NCI-H1092 (cell line): Measurements from ENCODE around the gene THSD7B.
"Not testable (repeated sequence)": the region's sequence is repeated elsewhere in the genome, so short reads cannot be mapped to it uniquely, and the experiment has no call there.

ENCODE experiments used
- DNase-seq: peaks from one replicate; lab custom pipeline; 2025; lab: John Stamatoyannopoulos, UW

The THSD7B gene

DNA sequence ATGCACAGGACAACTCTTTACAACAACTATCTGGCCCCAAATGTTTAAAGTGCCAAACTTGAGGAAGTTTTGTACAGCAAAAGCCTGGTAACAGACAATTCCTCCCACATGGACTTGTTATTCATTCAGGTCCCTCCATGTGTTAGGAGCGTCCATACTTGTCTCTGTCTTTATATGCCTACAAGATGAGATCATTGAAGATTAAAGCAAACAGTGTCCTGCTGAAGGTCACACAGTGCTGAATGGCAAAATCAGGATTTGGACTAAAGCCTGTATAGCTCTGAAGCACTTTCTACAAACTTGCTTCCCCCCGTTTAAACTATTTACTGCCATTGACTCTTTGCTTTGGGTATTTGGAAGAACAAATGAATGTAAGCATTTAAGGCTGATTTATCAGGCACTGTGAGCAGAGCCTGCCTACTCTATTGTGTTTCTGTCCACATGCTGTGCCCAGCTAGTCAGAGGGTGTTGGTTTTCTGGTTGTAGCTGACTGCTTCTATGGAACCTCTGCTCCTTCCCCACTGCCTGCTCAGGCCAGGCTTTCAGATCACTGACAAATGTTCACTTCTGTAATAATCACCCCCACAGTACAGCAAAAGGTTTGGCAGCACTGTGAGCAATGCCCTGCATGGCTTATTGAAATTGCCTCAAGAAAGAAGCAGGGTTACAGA is 274.3 kb downstream of the THSD7B start:
- DNase-seq = no peak

DNA sequence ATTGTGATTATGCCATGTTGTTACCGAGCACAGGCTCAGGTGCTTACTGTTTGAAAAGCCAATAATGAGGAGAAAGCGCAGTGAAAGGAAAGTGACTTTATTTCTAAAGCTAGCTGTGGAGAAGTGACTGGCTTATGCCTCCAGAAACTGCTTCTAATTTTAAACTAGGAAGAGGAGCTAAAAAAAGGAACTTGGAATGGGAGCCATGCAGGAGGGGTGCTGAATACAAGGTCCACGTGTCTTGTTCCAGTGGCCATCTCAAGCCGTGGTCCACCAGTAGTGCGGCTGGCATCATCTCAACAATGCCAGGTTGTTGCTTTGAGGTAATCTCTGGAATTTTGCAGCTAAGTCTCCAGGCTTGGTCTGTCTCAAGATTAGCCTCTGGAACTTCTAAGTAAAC is 282.0 kb downstream of the THSD7B start:
- DNase-seq = no peak

DNA sequence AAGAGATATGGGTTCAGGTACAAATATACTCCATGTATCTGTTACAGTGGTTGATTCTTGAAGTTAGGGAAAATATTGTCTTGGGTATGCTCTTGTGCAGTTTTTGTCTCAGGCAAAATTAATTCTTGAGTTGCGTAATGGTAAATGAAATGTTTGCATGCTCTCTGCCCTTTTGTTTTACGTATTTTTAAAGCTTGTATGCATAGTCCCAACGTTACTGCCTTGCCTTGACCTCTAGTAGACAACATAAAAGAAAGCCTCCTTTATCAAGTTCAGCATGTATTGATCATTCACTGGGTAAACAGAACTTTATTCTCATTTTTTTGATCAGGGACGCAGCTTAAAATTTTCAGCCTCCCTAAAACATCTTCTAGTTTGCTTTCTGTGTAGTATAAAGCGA is 283.1 kb downstream of the THSD7B start:
- no peak for DNase-seq

DNA sequence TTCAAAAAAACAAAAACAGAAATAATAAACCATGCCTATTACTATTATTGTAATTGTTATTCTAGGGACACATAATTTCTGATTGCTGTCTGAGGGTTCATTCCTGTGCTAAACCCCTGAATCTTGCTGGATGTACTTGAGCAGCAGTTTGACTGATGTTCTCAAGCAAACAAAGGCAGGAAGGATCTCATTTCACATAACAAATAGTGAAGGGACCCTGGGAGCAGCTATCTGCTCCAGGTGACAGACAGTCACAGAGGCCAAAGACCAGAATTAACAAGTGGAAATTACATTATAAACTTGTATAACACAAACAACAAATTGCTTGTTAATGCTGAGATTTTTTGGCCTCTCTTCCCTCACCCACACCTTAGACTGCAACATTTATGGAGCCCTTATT is 284.2 kb downstream of the THSD7B start:
- DNase-seq = no peak

DNA sequence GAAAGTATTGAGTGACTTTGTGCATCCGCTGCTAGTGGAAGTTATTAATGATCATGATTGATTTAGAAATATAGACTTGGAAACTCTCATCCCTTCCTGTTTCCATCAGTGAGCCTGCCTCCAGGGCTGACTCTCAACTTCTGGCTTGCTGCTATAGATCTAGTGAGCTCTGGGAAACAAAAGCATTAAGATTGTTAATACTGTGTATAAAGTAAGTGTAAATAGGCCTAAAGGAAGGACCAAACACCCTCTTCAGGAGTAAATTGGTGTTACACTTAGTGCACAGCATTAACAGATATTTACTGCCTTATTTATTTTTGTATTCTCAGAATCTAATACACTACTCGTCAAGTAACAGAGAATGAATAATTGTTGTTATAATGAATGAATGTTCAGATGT is 285.6 kb downstream of the THSD7B start:
- no peak for DNase-seq

DNA sequence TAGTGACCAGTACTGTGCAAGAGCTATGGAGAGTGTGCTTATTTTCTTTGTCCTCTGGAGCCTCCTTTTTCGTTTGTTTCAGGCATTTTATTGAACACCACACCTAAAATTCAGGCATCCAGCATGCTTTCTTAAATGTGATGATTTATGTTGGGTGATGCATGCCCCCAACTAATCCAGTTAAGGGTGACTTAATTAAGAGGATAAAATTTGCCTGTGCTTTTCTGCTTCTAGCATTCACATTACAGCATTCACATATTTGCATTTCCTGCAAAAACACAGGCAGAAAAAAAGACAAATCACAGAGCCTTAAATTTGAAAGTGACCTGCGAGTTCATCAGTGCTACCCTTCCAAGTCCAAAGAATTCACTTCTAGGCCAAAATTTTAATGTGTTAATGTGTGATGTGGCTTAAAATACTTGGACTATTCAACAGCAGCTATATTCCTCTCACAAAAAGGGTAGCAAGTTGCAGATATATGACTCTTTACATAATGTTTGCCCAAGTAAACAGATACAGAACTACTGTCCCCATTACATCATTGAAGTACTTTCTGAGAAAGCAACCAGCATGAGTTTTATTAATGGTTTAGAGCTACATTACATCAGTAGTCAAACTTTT is 286.5 kb downstream of the THSD7B start:
- no peak for DNase-seq

DNA sequence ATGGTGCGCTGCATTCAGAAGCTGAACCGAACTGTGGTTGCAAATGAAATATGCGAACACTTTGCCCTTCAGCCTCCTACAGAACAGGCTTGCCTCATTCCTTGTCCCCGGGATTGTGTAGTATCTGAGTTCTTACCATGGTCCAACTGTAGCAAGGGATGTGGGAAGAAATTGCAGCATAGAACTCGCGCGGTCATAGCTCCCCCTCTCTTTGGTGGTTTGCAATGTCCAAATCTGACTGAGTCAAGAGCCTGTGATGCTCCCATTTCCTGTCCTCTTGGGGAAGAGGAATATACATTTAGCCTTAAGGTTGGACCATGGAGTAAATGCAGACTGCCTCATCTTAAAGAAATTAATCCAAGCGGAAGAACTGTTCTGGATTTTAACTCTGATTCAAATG is 291.4 kb downstream of the THSD7B start:
- DNase-seq = no peak

DNA sequence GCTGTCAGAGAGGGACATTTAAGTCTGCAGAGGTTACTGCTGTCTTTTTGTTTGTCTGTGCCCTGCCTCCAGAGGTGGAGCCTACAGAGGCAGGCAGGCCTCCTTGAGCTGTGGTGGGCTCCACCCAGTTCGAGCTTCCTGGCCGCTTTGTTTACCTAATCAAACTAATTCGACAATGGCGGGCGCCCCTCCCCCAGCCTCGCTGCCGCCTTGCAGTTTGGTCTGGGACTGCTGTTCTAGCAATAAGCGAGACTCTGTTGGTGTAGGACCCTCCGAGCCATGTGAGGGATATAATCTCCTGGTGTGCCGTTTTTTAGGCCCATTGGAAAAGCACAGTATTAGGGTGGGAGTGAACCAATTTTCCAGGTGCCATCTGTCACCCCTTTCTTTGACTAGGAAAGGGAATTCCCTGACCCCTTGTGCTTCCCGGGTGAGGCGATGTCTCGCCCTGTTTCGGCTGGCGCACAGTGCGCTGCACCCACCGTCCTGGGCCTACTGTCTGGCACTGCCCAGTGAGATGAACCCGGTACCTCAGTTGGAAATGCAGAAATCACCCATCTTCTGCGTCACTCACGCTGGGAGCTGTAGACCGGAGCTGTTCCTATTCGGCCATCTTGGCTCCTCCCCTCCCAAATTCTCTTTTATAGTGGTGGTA is 310.9 kb downstream of the THSD7B start:
- not testable (repeated sequence) for DNase-seq

DNA sequence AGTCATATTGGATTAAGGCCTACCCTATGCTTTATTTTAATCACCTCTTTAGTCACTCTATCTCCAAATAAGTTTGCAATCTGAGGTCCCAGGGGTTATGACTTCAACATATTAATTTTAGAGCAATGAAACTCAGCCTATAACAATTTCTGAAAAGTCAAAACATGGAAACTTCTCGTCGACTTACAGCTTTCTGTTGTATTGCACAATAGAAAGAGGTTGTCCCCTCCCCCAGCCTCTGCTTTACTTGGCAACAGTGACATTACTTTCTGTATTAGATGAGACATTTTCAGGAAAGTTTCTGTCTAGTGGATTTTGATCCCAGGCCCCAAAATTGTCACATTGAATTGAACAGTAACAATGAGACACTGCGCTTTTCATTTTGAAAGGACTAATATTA is 326.4 kb downstream of the THSD7B start:
- DNase-seq = no peak

DNA sequence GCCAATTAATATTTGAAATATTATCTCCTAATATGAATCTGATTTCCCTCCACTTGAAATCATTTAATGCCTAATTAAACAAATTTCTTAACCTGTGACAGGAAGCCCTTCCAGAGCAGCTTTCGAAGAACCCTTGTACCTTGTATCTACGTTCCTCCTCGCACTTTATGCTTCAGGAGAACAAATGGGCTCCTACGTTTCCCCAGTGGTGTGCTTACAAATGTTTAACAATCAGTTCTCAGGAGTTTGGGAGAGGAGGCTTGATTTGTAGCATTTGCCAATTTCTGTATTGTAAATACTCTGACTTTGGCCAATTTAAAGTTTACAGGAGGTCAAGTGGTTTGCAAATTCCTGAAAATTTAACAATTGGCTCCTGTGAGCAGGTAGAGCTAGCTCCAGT is 327.8 kb downstream of the THSD7B start:
- no peak for DNase-seq

DNA sequence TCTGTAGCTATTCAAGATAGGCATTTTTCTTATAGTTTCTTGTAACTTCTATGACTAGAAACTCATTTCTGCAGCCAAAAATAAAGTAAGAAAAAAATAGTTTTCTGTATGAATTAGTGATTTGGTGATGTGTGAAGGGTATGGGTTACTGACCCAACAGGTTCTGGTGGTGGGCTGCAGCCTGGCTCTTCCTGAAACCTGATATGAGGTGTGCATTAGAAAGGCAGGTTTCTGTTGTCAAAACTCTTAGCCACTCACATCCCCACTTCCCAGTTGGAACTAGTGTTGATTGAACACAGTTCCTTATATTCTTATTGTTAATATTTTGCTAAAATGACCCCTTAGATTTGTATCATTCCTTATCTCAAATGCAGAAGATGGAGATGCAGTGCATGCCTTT is 330.8 kb downstream of the THSD7B start:
- no peak for DNase-seq

DNA sequence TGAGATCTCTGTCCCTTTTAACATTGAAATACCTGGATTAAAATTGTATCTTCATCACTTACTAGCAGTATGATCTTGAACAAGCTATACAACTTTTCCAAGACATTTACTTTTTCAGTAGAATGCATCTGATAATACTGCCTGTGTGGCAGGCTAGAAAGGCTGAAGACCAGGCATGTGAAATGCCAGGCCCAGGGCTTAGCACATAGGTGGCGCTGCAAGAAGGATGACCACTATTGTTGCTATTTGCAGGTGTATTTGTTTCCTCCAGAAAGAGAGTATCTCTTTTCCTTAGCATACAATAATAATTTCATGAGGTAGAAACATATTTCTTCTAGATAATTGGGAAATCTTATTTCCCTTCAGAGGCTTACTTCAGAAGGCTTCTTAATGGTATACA is 331.3 kb downstream of the THSD7B start:
- DNase-seq = no peak

DNA sequence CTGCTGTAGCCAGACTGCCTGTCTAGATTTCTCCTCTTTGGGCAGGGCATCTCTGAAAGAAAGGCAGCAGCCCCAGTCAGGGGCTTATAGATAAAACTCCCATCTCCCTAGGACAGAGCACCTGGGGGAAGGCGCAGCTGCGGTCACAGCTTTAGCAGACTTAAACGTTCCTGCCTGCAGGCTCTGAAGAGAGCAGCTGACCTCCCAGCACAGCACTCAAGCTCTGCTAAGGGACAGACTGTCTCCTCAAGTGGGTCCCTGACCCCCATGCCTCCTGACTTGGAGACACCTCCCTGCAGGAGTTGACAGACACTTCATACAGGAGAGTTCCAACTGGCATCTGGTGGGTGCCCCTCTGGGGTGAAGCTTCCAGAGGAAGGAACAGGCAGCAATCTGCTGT is 336.5 kb downstream of the THSD7B start:
- DNase-seq = not testable (repeated sequence)

DNA sequence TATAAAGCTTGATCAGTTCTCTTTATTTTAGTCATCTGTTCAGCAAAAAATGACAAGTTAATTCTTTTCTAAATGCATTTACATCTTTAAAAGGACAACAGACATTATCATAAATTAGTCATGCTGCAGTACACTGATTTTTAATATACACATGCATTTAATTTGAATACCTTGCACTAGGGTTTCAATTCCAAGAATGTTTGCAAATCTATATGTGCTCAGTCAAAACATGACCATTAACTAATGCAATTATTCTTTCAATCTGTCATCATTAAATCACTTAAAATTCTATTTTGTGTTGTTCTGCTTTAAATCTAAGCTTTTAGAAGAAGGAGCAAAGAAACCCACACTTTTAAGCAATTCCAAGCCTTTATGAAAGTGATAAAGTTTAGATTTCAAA is 342.6 kb downstream of the THSD7B start:
- DNase-seq = no peak

DNA sequence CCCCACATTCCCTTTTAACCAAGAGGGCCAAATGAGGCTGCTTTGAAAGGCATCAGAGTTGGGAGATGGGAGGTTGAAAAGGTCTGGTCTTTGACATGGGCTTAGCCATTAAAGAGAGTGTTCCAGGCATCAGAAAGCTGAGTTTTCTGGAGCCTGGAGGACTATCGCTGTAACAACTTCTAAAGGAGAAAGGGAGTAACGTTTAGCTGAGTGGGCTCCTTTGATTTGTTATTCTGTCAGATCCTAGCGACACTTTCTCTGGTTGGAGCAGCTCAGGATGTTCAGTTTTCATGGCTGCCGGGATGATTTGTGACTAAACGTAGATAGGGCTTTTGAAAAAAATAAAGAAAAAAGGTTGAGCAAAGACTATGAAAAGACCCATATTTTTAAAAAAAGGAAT is 346.6 kb downstream of the THSD7B start:
- DNase-seq = no peak

DNA sequence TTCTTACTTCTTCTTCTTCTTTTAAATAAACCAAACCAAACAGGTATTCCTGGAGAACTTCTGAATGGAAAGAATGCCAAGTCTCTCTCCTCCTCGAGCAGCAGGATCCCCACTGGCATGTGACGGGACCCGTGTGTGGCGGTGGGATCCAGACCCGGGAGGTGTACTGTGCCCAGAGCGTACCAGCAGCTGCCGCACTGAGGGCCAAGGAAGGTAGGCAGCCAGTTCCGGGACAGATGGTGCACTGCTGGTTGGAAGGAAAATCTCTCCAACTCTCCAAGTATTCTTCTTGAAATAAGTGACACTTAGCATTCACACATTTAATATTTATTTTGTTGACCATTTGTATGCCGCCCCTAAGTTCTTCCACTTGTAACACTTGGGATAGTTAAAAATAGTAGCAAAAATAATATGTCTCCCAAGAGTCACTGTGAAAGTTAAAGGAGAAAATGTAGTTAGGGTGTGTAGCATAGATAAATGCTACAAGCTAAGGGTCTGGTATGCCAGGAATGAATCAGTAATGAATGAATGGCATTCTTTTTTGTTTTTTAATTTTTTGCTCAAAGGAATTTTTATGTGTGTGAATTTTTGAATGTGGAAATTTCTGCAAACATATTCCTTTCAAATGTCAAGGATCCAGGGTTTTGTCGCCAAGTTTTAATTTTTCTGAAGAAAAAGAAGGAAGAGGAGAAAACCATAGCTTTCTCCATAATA is 349.9 kb downstream of the THSD7B start:
- no peak for DNase-seq

DNA sequence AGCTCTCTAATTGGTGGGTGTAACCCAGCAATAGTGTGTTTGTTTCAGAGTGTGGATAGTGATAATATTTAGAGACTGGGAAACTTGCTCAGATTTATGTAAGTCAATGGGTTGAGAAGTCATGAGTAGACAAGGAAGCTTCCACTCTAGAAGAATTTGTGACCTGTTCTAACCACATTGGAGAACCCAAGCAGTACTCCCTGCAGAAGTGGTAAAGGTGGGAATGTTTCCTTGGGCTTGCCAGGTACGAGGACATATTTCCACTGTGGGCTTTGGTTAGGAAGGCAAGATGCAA is 350.4 kb downstream of the THSD7B start:
- DNase-seq = no peak

DNA sequence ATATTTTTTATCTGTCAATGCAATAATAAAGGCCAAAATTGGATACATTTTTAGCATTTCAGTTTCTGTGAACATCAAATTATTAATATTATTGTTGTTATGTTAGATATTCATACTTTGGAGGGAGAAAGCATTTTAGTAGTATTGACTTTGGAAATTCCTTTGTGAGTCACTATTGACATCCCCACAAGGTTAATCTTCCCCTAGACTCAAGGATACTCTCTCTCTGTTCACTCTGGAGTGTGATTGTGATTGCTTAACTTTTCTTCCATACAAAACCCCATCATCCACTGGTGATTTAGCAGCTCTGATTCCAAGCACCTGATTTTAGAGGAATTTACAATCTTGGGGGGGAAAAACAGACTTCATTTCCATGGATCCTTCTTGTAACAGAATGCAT is 352.0 kb downstream of the THSD7B start:
- DNase-seq = no peak

DNA sequence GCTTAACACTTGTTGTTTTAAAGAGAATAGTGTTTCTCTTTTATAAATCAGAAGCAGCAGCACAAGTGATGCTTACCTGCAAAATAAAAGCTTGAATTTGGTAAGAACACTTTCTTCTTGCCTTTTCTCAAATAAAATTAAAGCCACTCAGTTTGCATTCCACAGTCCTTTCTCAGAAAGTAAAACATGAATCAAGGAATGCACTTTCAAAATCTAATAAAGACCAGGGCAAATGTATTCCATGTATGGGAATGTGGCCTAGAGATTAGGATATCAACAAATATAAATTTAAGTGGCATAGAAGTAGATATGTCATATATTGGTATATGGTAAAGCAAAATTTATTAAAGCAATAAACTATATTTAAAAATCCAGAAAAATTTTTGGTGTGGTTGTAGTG is 352.8 kb downstream of the THSD7B start:
- no peak for DNase-seq

DNA sequence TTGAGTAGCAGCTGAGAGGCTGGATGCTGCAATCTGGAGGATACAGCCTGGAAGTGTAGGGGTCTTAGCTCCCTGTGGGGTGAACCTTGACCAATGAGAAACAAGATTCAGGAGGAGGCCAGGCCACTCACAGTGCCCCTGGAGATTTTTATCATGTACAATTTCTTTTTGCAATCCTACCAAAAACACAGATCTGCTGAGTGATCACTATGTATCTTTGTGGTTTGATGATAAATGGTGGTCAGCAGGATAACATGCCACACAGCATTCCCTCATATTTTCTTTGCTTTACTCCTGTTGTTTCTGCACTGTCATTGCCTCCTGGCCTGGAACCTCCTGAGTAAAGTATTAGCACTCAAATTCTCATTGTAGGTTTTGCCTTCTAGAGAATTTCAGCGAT is 357.9 kb downstream of the THSD7B start:
- no peak for DNase-seq

DNA sequence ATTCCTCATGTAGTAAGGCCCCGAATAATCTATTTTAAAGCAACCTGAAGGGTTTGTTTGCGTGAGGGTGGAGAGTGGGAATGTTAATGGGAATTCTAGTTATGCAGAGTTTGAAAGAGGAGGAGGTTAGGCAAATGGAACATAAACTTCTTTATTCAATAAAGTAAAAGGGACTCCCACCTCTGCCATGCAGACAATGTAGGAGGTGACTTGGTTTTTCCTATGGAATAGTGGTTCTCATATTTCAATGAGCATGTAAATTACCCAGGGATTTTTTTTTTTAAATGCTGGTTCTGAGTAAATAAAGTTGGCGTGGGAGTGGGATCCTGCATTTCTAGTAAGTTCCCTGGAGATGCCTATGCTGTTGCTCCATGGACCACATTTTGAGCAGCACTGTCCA is 367.9 kb downstream of the THSD7B start:
- DNase-seq = no peak

DNA sequence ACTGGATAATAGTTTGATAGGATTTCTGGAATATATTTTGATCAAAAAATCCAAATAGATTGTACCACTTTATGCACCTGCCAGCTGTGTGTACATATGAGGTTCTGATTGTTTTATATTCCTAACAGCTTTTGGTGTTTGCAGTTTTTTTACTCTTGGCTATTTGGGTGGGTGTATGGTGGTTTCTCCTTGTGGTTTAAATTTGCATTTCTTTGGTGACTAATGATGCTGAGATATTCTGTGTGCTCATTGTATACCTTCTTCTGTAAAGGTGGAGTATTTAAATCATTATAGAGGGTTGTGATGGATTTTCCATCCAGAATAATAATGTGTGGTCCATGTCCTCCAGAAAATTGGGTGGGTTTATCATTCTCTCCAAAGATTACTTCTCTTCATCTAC is 372.9 kb downstream of the THSD7B start:
- no peak for DNase-seq

DNA sequence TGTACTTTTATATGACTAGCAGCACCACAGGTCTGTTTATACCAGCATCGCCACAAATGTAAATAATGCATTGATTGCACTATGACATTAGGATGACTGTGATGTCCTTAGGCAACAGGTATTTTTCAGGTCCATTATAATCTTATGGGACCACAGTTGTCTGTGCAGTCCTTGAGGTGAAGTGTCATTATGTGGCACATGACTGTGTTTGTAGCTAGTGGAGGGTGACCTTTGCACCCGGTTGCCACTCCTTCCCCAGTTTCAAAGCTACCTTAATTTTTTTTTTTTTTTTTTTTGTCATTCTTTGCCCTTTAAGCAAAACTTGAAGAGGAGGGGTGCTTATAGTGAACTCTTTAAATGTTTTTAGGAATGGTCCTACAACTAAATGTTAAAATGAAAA is 386.4 kb downstream of the THSD7B start:
- DNase-seq = no peak
